Tibial artery (tissue), 4 donors: ENCODE results near the gene TNFRSF8.

Experiments
- DNase-seq, 2 donors: peaks; one replicate each; pipeline ENCODE4 v3.0.0-alpha.2; 2019
- H3K27ac ChIP-seq, 2 donors: fragments of 200-600 bp; sonication (generic) in 1 of 2; 1 replicate in 1 of 2; 2 replicates in 1 of 2; pipeline ENCODE4 v1.5.1; 2018 to 2019; ENCODE audit warnings: mild to moderate bottlenecking in 1 of 2
- H3K27me3 ChIP-seq, 2 donors: fragments of 200-600 bp; sonication (generic) in 1 of 2; one replicate each; pipeline versions ENCODE4 v1.5.1 to v1.6.0; 2016 to 2019
- H3K36me3 ChIP-seq, 3 donors: fragments of 200-600 bp; sonication (generic) in 2 of 3; one replicate each; pipeline ENCODE4 v1.5.1; 2016 to 2019; ENCODE audit warnings: mild to moderate bottlenecking in 2 of 3
- H3K4me1 ChIP-seq, 4 donors: fragments of 200-600 bp; sonication (generic) in 2 of 4; 1 replicate in 3 of 4; 2 replicates in 1 of 4; pipeline ENCODE4 v1.5.1; 2016 to 2019
- H3K4me3 ChIP-seq, 2 donors: fragments of 200-600 bp; sonication (generic) in 1 of 2; 1 replicate in 1 of 2; 2 replicates in 1 of 2; pipeline ENCODE4 v1.5.1; 2018 to 2019; ENCODE audit warnings: mild to moderate bottlenecking in 2 of 2
- H3K9me3 ChIP-seq, 3 donors: fragments of 200-600 bp; sonication (generic) in 1 of 3; one replicate each; pipeline ENCODE4 v1.5.1; 2016 to 2019
- intact Hi-C: fragments of 100-400 bp; cut with DNase I; formaldehyde crosslinking; loops from one replicate; pipeline ENCODE4 v1.15.0; 2023; ENCODE audit warnings: low total_unique reads
- TF ChIP-seq, protein P1 (sequence below), 2 experiments: fragments of 200-600 bp in 1 of 2; fragments of 450-650 bp in 1 of 2; IDR thresholded peaks; one replicate each; pipeline ENCODE4 v1.5.1; 2017 to 2019; ENCODE audit warnings: antibody characterized with exemption in 2 of 2, mild to moderate bottlenecking in 1 of 2, moderate library complexity in 1 of 2

The TNFRSF8 gene

DNA sequence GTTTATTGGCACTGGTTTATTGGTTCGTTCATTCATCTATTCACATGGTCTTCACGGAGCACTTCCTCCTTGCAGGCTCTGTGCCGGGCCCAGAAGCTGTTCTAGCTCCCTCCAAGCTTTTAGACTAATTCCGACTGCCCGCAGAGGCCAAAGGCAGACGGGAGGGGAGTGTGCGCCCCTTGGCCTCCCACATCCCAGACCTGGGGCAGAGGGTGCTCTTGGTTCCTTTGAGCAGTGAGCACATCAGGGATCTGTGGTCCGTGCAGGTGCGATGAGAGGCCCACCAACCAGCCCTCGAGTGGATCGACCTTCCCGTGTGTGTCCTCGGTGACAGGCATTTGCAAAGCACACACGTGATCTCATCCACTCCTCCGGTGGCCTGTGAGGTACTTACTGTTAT lies 65.0 kb downstream of the TNFRSF8 start:
- H3K27me3 ChIP-seq = peaks cover 0 to 14% of the 10 kb centered on the region in 2 donors
- no peaks in the 10 kb centered on the region for H3K4me1 ChIP-seq
- intact Hi-C loops = loop anchor here (10.0 kb wide), 1 partner anchor 537 kb away; no protein-coding TSS in a partner anchor
- no peaks in the 10 kb centered on the region for H3K9me3 ChIP-seq
- peak in 1 of 2 donors; percentile 64 for DNase-seq
- TF ChIP-seq, protein P1, sequence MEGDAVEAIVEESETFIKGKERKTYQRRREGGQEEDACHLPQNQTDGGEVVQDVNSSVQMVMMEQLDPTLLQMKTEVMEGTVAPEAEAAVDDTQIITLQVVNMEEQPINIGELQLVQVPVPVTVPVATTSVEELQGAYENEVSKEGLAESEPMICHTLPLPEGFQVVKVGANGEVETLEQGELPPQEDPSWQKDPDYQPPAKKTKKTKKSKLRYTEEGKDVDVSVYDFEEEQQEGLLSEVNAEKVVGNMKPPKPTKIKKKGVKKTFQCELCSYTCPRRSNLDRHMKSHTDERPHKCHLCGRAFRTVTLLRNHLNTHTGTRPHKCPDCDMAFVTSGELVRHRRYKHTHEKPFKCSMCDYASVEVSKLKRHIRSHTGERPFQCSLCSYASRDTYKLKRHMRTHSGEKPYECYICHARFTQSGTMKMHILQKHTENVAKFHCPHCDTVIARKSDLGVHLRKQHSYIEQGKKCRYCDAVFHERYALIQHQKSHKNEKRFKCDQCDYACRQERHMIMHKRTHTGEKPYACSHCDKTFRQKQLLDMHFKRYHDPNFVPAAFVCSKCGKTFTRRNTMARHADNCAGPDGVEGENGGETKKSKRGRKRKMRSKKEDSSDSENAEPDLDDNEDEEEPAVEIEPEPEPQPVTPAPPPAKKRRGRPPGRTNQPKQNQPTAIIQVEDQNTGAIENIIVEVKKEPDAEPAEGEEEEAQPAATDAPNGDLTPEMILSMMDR (IDR thresholded peaks at IDR 0.05) = no peak
- no peaks in the 10 kb centered on the region for H3K36me3 ChIP-seq
- no peak overlapping the region for H3K4me3 ChIP-seq
- H3K27ac ChIP-seq = no peak overlapping the region

DNA sequence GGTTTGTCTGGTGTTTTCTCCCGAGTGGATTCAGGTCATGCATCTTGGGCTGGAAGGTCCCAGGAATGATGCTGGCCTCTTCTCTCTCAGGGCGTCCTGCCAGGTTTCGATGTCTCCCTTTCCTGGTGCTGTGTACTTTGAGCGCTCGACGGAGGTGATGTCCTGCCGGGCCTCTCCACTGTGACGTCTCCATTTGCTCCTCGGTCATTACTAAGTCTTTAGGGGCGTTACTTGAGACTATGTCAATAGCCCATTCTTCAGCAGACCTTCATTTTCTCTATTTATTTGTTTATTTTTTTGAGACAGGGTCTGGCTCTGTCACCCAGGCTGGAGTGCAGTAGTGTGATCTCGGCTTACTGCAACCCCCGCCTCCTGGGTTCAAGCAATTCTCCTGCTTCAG lies 66.5 kb downstream of the TNFRSF8 start:
- Histone ChIP-seq H3K36me3 (no peaks in the 10 kb centered on the region), H3K4me1 (no peaks in the 10 kb centered on the region), H3K27me3 (no peaks in the 10 kb centered on the region), H3K27ac (no peak overlapping the region), H3K9me3 (no peaks in the 10 kb centered on the region), H3K4me3 (no peak overlapping the region)
- DNase-seq = no peak
- TF ChIP-seq, protein P1 (IDR thresholded peaks at IDR 0.05) = no peak
- intact Hi-C loops = loop anchor here (10.0 kb wide), 1 partner anchor 535 kb away; no protein-coding TSS in a partner anchor

DNA sequence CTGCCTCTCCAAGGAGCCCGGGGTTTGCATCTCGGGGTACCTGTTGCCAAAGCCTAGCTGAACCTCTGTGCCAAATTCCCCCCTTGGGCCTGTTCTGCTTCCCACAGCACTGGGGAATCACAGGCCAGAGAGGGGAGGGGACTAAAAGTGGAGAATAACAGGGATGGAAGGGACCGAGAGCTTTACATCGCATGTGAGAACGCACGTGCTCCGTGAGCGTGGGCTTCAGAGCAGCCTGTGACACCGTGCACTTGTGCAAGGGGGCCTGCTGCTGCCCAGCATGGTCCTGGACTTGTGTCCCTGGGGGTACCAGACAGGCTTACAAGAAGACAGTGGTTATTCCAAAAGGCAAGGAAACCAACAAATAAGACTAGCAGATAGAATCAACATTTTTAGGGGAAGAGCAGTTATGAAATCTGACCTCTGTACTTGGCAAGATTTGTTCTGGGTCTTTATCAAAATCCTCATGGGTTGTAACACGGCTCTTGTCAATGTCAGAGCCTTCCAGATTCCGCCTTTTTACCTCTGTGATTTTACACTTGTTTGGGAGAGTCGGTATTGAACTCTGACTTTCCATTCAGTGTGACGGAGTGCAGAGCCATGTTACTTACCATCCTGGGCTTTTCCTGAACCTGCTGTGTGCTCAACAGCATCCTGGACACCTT lies 67.5 kb downstream of the TNFRSF8 start:
- H3K4me1 ChIP-seq = no peaks in the 10 kb centered on the region
- H3K27ac ChIP-seq = no peak overlapping the region
- H3K36me3 ChIP-seq = no peaks in the 10 kb centered on the region
- TF ChIP-seq, protein P1 (IDR thresholded peaks at IDR 0.05) = no peak
- DNase-seq = no peak
- intact Hi-C loops = no loop called here
- H3K27me3 ChIP-seq = no peaks in the 10 kb centered on the region
- no peak overlapping the region for H3K4me3 ChIP-seq
- H3K9me3 ChIP-seq = no peaks in the 10 kb centered on the region

DNA sequence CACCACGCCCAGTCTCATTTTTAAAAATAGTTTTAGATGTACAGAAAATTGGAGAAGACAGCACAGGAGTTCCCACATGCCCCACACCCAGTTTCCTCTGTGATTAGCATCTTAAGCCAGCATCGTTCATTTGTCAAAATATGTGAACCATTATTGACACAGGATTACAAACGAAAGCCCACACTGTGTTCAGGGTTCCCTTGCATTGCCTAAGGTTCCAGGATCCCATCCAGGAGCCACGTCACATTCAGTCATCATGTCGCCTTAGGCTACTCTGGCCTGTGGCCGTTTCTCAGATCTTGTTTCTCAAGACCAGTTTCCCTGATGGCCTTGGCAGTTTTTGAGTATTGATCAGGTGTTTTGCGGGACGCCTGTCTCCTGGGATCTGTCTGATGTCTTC lies 69.0 kb downstream of the TNFRSF8 start:
- no peaks in the 10 kb centered on the region for H3K4me1 ChIP-seq
- H3K27me3 ChIP-seq = no peaks in the 10 kb centered on the region
- intact Hi-C loops = no loop called here
- no peaks in the 10 kb centered on the region for H3K9me3 ChIP-seq
- TF ChIP-seq, protein P1 (IDR thresholded peaks at IDR 0.05) = no peak
- no peaks in the 10 kb centered on the region for H3K36me3 ChIP-seq
- H3K4me3 ChIP-seq = no peak overlapping the region
- DNase-seq = peak in 1 of 2 donors; percentile 51
- H3K27ac ChIP-seq = no peak overlapping the region

DNA sequence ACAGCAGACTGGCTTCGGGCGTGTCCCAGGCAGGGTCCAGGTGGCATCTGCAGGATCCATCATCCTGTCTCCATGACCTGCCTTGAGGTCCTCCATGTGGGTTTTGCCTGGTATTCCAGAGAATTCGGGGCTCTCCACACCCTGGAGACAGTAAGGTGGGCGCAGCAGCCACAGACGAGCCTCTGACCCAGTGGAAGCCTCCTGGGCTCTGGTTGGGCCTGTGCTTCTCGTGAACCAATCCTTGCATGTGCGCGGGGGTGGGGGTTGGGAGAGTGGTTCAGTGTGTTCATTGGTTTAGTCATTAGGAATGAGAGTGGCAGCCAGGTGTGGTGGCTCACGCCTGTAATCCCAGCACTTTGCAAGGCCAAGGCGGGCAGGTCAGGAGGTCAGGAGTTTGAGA lies 71.6 kb downstream of the TNFRSF8 start:
- TF ChIP-seq, protein P1 (IDR thresholded peaks at IDR 0.05) = no peak
- Histone ChIP-seq H3K9me3 (no peaks in the 10 kb centered on the region), H3K27ac (no peak overlapping the region), H3K27me3 (no peaks in the 10 kb centered on the region), H3K4me1 (no peaks in the 10 kb centered on the region), H3K4me3 (no peak overlapping the region), H3K36me3 (no peaks in the 10 kb centered on the region)
- no peak for DNase-seq
- intact Hi-C loops = no loop called here
